ENCODE data around the gene SF3A1. TPM values are rescaled to one million over a fixed set of nuclear protein-coding genes. Genes with fewer than 3 reads are reported as not detected.

The SF3A1 gene
- total RNA-seq, 2 donors from 2014 or later, result 56.7 to 77.0 TPM

- TF ChIP-seq, protein P1, sequence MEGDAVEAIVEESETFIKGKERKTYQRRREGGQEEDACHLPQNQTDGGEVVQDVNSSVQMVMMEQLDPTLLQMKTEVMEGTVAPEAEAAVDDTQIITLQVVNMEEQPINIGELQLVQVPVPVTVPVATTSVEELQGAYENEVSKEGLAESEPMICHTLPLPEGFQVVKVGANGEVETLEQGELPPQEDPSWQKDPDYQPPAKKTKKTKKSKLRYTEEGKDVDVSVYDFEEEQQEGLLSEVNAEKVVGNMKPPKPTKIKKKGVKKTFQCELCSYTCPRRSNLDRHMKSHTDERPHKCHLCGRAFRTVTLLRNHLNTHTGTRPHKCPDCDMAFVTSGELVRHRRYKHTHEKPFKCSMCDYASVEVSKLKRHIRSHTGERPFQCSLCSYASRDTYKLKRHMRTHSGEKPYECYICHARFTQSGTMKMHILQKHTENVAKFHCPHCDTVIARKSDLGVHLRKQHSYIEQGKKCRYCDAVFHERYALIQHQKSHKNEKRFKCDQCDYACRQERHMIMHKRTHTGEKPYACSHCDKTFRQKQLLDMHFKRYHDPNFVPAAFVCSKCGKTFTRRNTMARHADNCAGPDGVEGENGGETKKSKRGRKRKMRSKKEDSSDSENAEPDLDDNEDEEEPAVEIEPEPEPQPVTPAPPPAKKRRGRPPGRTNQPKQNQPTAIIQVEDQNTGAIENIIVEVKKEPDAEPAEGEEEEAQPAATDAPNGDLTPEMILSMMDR (IDR thresholded peaks at IDR 0.05), result no peak
These were observed 59.9 kb downstream of the SF3A1 start for GRCh38 chr22:30296833-30297232.

DNA sequence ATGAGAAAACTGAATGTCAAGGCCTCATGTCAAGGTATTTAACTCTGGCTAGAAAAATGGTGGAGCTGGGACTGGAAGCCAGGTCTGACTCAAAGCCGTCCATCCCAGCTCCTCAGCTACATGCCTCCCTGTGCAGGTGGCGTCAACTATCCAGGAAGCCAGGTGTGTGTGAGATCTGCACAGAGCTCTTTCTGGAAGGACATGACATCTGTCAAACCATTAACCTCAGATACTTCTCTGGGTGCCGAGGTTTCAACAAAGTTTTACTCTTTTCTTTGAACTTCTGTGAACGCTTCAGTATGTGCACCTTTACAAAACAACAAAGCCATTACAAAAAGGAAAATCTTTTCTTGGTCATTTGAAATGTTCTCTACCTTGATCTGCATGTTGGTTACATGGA lies 60.4 kb downstream of the SF3A1 start:
- Histone ChIP-seq H3K36me3 (peaks cover 83% of the 10 kb centered on the region), H3K27ac (no peak overlapping the region), H3K27me3 (replicated peaks; ENCODE audit: insufficient read depth) (no peaks in the 10 kb centered on the region), H3K4me1 (ENCODE audit: control insufficient read depth in 1 of 2, low read depth in 2 of 2) (peaks cover 3 to 36% of the 10 kb centered on the region in 2 donors), H3K9me3 (no peaks in the 10 kb centered on the region), H3K4me3 (no peak overlapping the region)
- ATAC-seq (ENCODE audit: insufficient number of reproducible peaks, low FRiP score, low read depth) (no peak), DNase-seq (ENCODE audit: low spot score) (no peak)
- TF ChIP-seq, protein P1 (IDR thresholded peaks at IDR 0.05), result no peak

More at GRCh38 chr22:30296833-30297232, 59.9 kb downstream of the SF3A1 start:
- Histone ChIP-seq H3K27me3 (replicated peaks; ENCODE audit: insufficient read depth) (no peaks in the 10 kb centered on the region), H3K36me3 (peaks cover 80% of the 10 kb centered on the region), H3K4me1 (ENCODE audit: control insufficient read depth in 1 of 2, low read depth in 2 of 2) (peaks cover 5 to 36% of the 10 kb centered on the region in 2 donors), H3K9me3 (no peaks in the 10 kb centered on the region), H3K4me3 (no peak overlapping the region), H3K27ac (no peak overlapping the region)
- DNase-seq (ENCODE audit: low spot score) (no peak), ATAC-seq (ENCODE audit: insufficient number of reproducible peaks, low FRiP score, low read depth) (no peak)

- H3K27ac ChIP-seq, result no peak overlapping the region
- no peaks in the 10 kb centered on the region for H3K27me3 ChIP-seq (replicated peaks; ENCODE audit: insufficient read depth)
- ATAC-seq (ENCODE audit: insufficient number of reproducible peaks, low FRiP score, low read depth) (no peak), DNase-seq (ENCODE audit: low spot score) (no peak)
- H3K9me3 ChIP-seq, result no peaks in the 10 kb centered on the region
- TF ChIP-seq, protein P1 (IDR thresholded peaks at IDR 0.05), result no peak
- H3K36me3 ChIP-seq, result peaks cover 82% of the 10 kb centered on the region
- no peak overlapping the region for H3K4me3 ChIP-seq
- H3K4me1 ChIP-seq (ENCODE audit: control insufficient read depth in 1 of 2, low read depth in 2 of 2), result peaks cover 9 to 38% of the 10 kb centered on the region in 2 donors
These were observed 61.1 kb downstream of the SF3A1 start for GRCh38 chr22:30295576-30295975.

GRCh38 chr22:30294830-30295229 lies 61.9 kb downstream of the SF3A1 start:
- no peaks in the 10 kb centered on the region for H3K27me3 ChIP-seq (replicated peaks; ENCODE audit: insufficient read depth)
- peaks cover 16 to 46% of the 10 kb centered on the region in 2 donors for H3K4me1 ChIP-seq (ENCODE audit: control insufficient read depth in 1 of 2, low read depth in 2 of 2)
- no peak for ATAC-seq (ENCODE audit: insufficient number of reproducible peaks, low FRiP score, low read depth)
- H3K9me3 ChIP-seq, result no peaks in the 10 kb centered on the region
- no peak overlapping the region for H3K4me3 ChIP-seq
- no peak for DNase-seq (ENCODE audit: low spot score)
- H3K27ac ChIP-seq, result no peak overlapping the region
- peaks cover 79% of the 10 kb centered on the region for H3K36me3 ChIP-seq
- TF ChIP-seq, protein P1 (IDR thresholded peaks at IDR 0.05), result no peak

- Histone ChIP-seq H3K36me3 (peaks cover 73% of the 10 kb centered on the region), H3K27me3 (replicated peaks; ENCODE audit: insufficient read depth) (no peaks in the 10 kb centered on the region), H3K27ac (no peak overlapping the region), H3K9me3 (no peaks in the 10 kb centered on the region), H3K4me1 (ENCODE audit: control insufficient read depth in 1 of 2, low read depth in 2 of 2) (peaks cover 16 to 46% of the 10 kb centered on the region in 2 donors), H3K4me3 (no peak overlapping the region)
- ATAC-seq (ENCODE audit: insufficient number of reproducible peaks, low FRiP score, low read depth) (no peak), DNase-seq (ENCODE audit: low spot score) (no peak)
- TF ChIP-seq, protein P1 (IDR thresholded peaks at IDR 0.05), result no peak
These were observed 62.6 kb downstream of the SF3A1 start for GRCh38 chr22:30294066-30294465.
